Endothelial cell of hepatic sinusoid (primary cell): ENCODE measurements around the gene CHD6.

Source experiments
- in situ Hi-C: cut with HindIII; loops from 2 replicates; pipeline ENCODE4 v1.10.0; 2017; ENCODE audit warnings: low sequenced_read_pairs

Gene CHD6

GRCh38 chr20:41395667-41396664 lies 222.2 kb downstream of the CHD6 start:
- in situ Hi-C loops = no loop called here

- in situ Hi-C loops = no loop called here
These were observed 223.1 kb downstream of the CHD6 start for GRCh38 chr20:41394931-41395666.

GRCh38 chr20:41394081-41394480 lies 224.1 kb downstream of the CHD6 start:
- in situ Hi-C loops = no loop called here

- in situ Hi-C loops = no loop called here
These were observed 224.5 kb downstream of the CHD6 start for GRCh38 chr20:41393705-41394066.

GRCh38 chr20:41392871-41393704 lies 225.1 kb downstream of the CHD6 start:
- in situ Hi-C loops = no loop called here

- in situ Hi-C loops = no loop called here
These were observed 225.9 kb downstream of the CHD6 start for GRCh38 chr20:41392295-41392694.

- in situ Hi-C loops = no loop called here
These were observed 226.6 kb downstream of the CHD6 start for GRCh38 chr20:41391587-41392001.

- in situ Hi-C loops = no loop called here
These were observed 227.3 kb downstream of the CHD6 start for GRCh38 chr20:41390889-41391288.

- in situ Hi-C loops = no loop called here
These were observed 230.7 kb downstream of the CHD6 start for GRCh38 chr20:41387444-41387851.

- in situ Hi-C loops = no loop called here
These were observed 231.4 kb downstream of the CHD6 start for GRCh38 chr20:41386502-41387427.

GRCh38 chr20:41382791-41383305 lies 235.3 kb downstream of the CHD6 start:
- in situ Hi-C loops = no loop called here

- in situ Hi-C loops = no loop called here
These were observed 237.5 kb downstream of the CHD6 start for GRCh38 chr20:41380551-41381193.

GRCh38 chr20:41379551-41379950 lies 238.6 kb downstream of the CHD6 start:
- in situ Hi-C loops = no loop called here

- in situ Hi-C loops = no loop called here
These were observed 240.9 kb downstream of the CHD6 start for GRCh38 chr20:41377275-41377674.

GRCh38 chr20:41376349-41376748 lies 241.8 kb downstream of the CHD6 start:
- in situ Hi-C loops = no loop called here

- in situ Hi-C loops = no loop called here
These were observed 242.3 kb downstream of the CHD6 start for GRCh38 chr20:41375846-41376245.

- in situ Hi-C loops = no loop called here
These were observed 244.0 kb downstream of the CHD6 start for GRCh38 chr20:41373931-41374920.

- in situ Hi-C loops = no loop called here
These were observed 244.9 kb downstream of the CHD6 start for GRCh38 chr20:41373251-41373783.
